ENCODE measurements around the gene UBE2F. TPM values are rescaled to one million over a fixed set of nuclear protein-coding genes. Genes with fewer than 3 reads are reported as not detected.

UBE2F gene
- total RNA-seq, 1 experiment from 2014 or later, result 62.1 TPM

DNA sequence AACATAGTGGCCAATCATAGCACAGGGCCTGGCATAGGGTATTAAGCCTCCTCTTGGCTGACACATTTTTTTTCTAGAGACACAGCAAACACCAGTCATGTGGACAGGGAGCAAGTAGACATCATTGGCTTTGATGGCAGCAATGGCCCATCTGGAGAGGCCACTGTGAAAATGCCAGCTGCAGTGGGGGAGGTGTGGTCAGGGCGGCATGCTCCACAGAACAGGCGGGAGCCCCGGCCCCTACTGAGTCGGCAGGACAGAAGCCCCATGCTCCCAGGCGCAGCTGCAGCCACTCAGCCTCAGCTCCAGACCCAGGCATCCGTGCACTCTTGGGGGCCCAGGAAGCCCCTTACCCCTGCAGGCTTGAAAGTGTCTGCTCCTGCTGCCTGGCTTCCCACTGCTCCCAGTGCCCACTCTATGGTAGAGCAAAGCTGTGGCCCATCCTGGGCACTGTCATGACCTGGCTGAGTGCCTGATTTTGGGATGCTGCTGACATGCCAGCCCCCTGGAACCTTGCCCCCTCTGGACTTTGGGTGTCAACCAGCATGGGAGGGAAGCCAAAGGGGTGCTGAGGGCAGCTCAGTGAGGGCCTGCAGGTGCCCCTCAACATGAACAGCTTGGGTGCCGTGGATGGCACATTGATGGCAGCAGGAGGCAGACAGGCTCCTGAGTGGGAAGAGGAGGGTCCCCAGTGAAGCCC lies 23.3 kb upstream of the UBE2F start:
- no peak overlapping the region for H3K4me2 ChIP-seq (ENCODE audit: insufficient read depth, insufficient read length, low read length)
- no peak overlapping the region for H3K18ac ChIP-seq (ENCODE audit: insufficient read length, low read depth, low read length)
- H3K9ac ChIP-seq (ENCODE audit: extremely low read depth, insufficient read length, low read length), result no peak overlapping the region
- H2AFZ ChIP-seq (ENCODE audit: low read length), result no peak overlapping the region
- H3K27me3 ChIP-seq (ENCODE audit: insufficient read depth, low read length), result no peaks in the 10 kb centered on the region
- H2BK12ac ChIP-seq (ENCODE audit: insufficient read length, low read depth, low read length), result no peak overlapping the region
- H4K91ac ChIP-seq (ENCODE audit: insufficient read length, low read depth, low read length), result no peak overlapping the region
- H2BK5ac ChIP-seq (ENCODE audit: insufficient read length, low read length), result no peak overlapping the region
- H3T11ph ChIP-seq (ENCODE audit: low read length), result no peak overlapping the region
- no peak overlapping the region for H2BK120ac ChIP-seq (ENCODE audit: low read depth, low read length, poor library complexity, severe bottlenecking)
- no peak overlapping the region; the same call in 1 of the 2 replicates for H3K14ac ChIP-seq (ENCODE audit: insufficient read depth, low read length)
- H2AK5ac ChIP-seq (ENCODE audit: insufficient read length, low read length), result no peak overlapping the region
- no peak overlapping the region for H3K56ac ChIP-seq (ENCODE audit: insufficient read length, low read depth, low read length)
- H3K36me3 Mint-ChIP-seq (ENCODE audit: insufficient read depth in 1 of 3, low read depth in 3 of 3), result peaks cover 0 to 17% (median 13%) of the 10 kb centered on the region in 3 experiments; a peak in 6 of 7 replicates
- H4K20me1 ChIP-seq (ENCODE audit: control insufficient read depth, insufficient read depth, insufficient read length), result no peaks in the 10 kb centered on the region
- no peak for DNase-seq
- H3K4me3 Mint-ChIP-seq, result no peak overlapping the region
- H2BK20ac ChIP-seq (ENCODE audit: low read depth, low read length, poor library complexity, severe bottlenecking), result no peak overlapping the region
- no peak overlapping the region for H4K8ac ChIP-seq (replicated peaks; ENCODE audit: insufficient read length, low read depth, low read length)
- peaks cover 24 to 35% of the 10 kb centered on the region in 2 experiments for H3K9me3 Mint-ChIP-seq
- peaks cover 14% of the 10 kb centered on the region for H3K9me3 ChIP-seq (ENCODE audit: control insufficient read depth, low read depth, low read length)
- no peaks in the 10 kb centered on the region for H3K79me2 ChIP-seq (ENCODE audit: insufficient read depth, low read length)
- no peaks in the 10 kb centered on the region; the same call in 1 of the 2 replicates for H3K4me1 ChIP-seq (ENCODE audit: insufficient read depth, low read length)
- H3K23ac ChIP-seq (ENCODE audit: insufficient read length, low read depth, low read length), result no peak overlapping the region
- H4K5ac ChIP-seq (ENCODE audit: insufficient read length, low read depth, low read length), result no peak overlapping the region
- no peak overlapping the region for H3K27ac ChIP-seq (ENCODE audit: insufficient read length, low read depth, low read length)
- peaks cover 9 to 11% of the 10 kb centered on the region in 2 experiments for H3K4me1 Mint-ChIP-seq
- no peaks in the 10 kb centered on the region for H3K79me1 ChIP-seq (ENCODE audit: insufficient read depth, low read depth, low read length, poor library complexity, severe bottlenecking)
- H3K23me2 ChIP-seq (ENCODE audit: insufficient read length, low read depth, low read length, poor library complexity, severe bottlenecking), result no peaks in the 10 kb centered on the region
- no peak overlapping the region for H3K4ac ChIP-seq (ENCODE audit: low read depth, low read length)
- peaks cover 8% of the 10 kb centered on the region for H3K27me3 Mint-ChIP-seq (ENCODE audit: low read depth)
- WGBS (ENCODE audit: extremely low coverage, insufficient read length, low lambda C conversion rate), result no CpG with 5 or more reads among the region's 7 CpGs
- H3K27ac Mint-ChIP-seq, result no peak overlapping the region
- TF ChIP-seq, protein P1, sequence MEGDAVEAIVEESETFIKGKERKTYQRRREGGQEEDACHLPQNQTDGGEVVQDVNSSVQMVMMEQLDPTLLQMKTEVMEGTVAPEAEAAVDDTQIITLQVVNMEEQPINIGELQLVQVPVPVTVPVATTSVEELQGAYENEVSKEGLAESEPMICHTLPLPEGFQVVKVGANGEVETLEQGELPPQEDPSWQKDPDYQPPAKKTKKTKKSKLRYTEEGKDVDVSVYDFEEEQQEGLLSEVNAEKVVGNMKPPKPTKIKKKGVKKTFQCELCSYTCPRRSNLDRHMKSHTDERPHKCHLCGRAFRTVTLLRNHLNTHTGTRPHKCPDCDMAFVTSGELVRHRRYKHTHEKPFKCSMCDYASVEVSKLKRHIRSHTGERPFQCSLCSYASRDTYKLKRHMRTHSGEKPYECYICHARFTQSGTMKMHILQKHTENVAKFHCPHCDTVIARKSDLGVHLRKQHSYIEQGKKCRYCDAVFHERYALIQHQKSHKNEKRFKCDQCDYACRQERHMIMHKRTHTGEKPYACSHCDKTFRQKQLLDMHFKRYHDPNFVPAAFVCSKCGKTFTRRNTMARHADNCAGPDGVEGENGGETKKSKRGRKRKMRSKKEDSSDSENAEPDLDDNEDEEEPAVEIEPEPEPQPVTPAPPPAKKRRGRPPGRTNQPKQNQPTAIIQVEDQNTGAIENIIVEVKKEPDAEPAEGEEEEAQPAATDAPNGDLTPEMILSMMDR (conservative IDR thresholded peaks at IDR 0.05), result no peak
- H2BK15ac ChIP-seq (ENCODE audit: low read depth, low read length), result no peak overlapping the region

All from H9 (cell line).